GM12878 (cell line): Measurements from ENCODE around the gene PAN3. TPM values are rescaled to one million over a fixed set of nuclear protein-coding genes. Genes with fewer than 3 reads are reported as not detected.

Source experiments
- ATAC-seq: fragments of 200-7000 bp; cut with Tn5 transposase; 3 replicates; pipeline ENCODE4 v1.9.1; 2020; ENCODE audit warnings: mild to moderate bottlenecking, moderate library complexity
- BruUV-seq: library from RNA; stranded (reverse); fragments of 400-500 nt; replicated peaks from 2 replicates; lab custom pipeline; 2021; lab: Mats Ljungman, UMichigan
- CTCF ChIA-PET: fragments of 300-600 bp; sonication (Branson Sonifier 250); formaldehyde crosslinking; extraction: SDS; loops from one replicate; lab custom pipeline; 2021; ENCODE audit warnings: inconsistent platforms; lab: Yijun Ruan, JAX
- POLR2A ChIA-PET: fragments of 350-600 bp; formaldehyde crosslinking; extraction: SDS; loops from one replicate; lab custom pipeline; 2021; ENCODE audit warnings: inconsistent platforms; lab: Charles Lee
- RAD21 ChIA-PET: fragments of 300-600 bp; sonication (Branson Sonifier 250); formaldehyde crosslinking; loops from one replicate; lab custom pipeline; 2023; ENCODE audit warnings: antibody characterized with exemption; ENCODE audit not compliant: unreplicated experiment; lab: Charles Lee
- SMC1A ChIA-PET: fragments of 300-600 bp; sonication (Branson Sonifier 250); formaldehyde crosslinking; loops from one replicate; lab custom pipeline; 2023; ENCODE audit not compliant: unreplicated experiment, uncharacterized antibody; lab: Charles Lee
- DNase-seq: peaks from one replicate; pipeline ENCODE4 v3.0.0-alpha.2; 2011; ENCODE audit warnings: low read depth, low spot score
- FAIRE-seq: peaks from 3 replicates; lab custom pipeline; 2011; peaks lifted over from hg19 to GRCh38; lab: Jason Lieb, UNC
- H2AFZ ChIP-seq: 2 replicates; pipeline ENCODE4 v1.6.0; 2011; ENCODE audit warnings: low read depth, low read length, control low read depth; ENCODE audit not compliant: control insufficient read depth
- H3K27ac ChIP-seq: 2 replicates; pipeline ENCODE4 v1.5.1; 2011; ENCODE audit warnings: control low read depth; ENCODE audit not compliant: control insufficient read depth, insufficient read depth
- H3K27me3 ChIP-seq, 2 experiments: replicated peaks in 1 of 2; 2 replicates each; pipeline versions ENCODE4 v1.6.0 to v1.6.1; 2011; ENCODE audit warnings: low read length in 1 of 2; ENCODE audit not compliant: control insufficient read depth in 2 of 2, insufficient read depth in 2 of 2
- H3K36me3 ChIP-seq, 2 experiments: 2 replicates each; pipeline ENCODE4 v1.5.1; 2011; ENCODE audit warnings: low read length in 1 of 2; ENCODE audit not compliant: control insufficient read depth in 2 of 2, insufficient read depth in 2 of 2
- H3K4me1 ChIP-seq: 2 replicates; pipeline ENCODE4 v1.6.1; 2011; ENCODE audit warnings: mild to moderate bottlenecking, low read length, moderate library complexity, mixed read lengths; ENCODE audit not compliant: control insufficient read depth, insufficient read depth
- H3K4me2 ChIP-seq: 2 replicates; pipeline ENCODE4 v1.6.0; 2011; ENCODE audit warnings: control low read depth; ENCODE audit not compliant: control insufficient read depth, insufficient read depth
- H3K4me3 ChIP-seq: fragments of 200-600 bp; sonication (generic); 2 replicates; pipeline ENCODE4 v1.5.1; 2016
- H3K79me2 ChIP-seq: 2 replicates; pipeline ENCODE4 v1.6.0; 2011; ENCODE audit warnings: low read length; ENCODE audit not compliant: control insufficient read depth, insufficient read depth
- H3K9ac ChIP-seq: 2 replicates; pipeline ENCODE4 v1.8.0; 2011; ENCODE audit warnings: low read length, control low read depth, mixed read lengths; ENCODE audit not compliant: control insufficient read depth, insufficient read depth
- H3K9me3 ChIP-seq: replicated peaks from 3 replicates; pipeline ENCODE4 v1.5.1; 2011; ENCODE audit warnings: mild to moderate bottlenecking, low read length; ENCODE audit not compliant: control insufficient read depth, insufficient read depth
- H4K20me1 ChIP-seq: 2 replicates; pipeline ENCODE4 v1.6.0; 2011; ENCODE audit not compliant: control insufficient read depth, insufficient read depth
- KLF5 ChIP-seq: fragments of 450-650 bp; IDR thresholded peaks from 2 replicates; pipeline ENCODE4 v1.6.1; 2014; ENCODE audit warnings: mild to moderate bottlenecking; ENCODE audit not compliant: partially characterized antibody
- RELB ChIP-seq: fragments of 450-650 bp; IDR thresholded peaks from 2 replicates; pipeline ENCODE4 v1.6.1; 2017; ENCODE audit warnings: low read depth, mild to moderate bottlenecking, moderate library complexity
- REST ChIP-seq: IDR thresholded peaks from 2 replicates; pipeline ENCODE4 v1.6.1; 2012; ENCODE audit warnings: mild to moderate bottlenecking, low read depth, low read length
- SIX5 ChIP-seq: IDR thresholded peaks from 2 replicates; pipeline ENCODE4 v1.6.1; 2011; ENCODE audit warnings: mild to moderate bottlenecking, low read depth, low read length, moderate library complexity; ENCODE audit not compliant: severe bottlenecking
- SMAD1 ChIP-seq: fragments of 450-650 bp; IDR thresholded peaks from 2 replicates; pipeline ENCODE4 v1.6.1; 2018; ENCODE audit warnings: mild to moderate bottlenecking, low read depth; ENCODE audit not compliant: partially characterized antibody
- SPI1 ChIP-seq: IDR thresholded peaks from 2 replicates; pipeline ENCODE4 v1.6.1; 2011; ENCODE audit warnings: low read depth, mild to moderate bottlenecking, low read length, moderate library complexity, borderline replicate concordance; ENCODE audit not compliant: insufficient read depth
- SUZ12 ChIP-seq: fragments of 200-600 bp; sonication (generic); IDR thresholded peaks from one replicate; pipeline ENCODE4 v1.6.1; 2018; ENCODE audit warnings: antibody characterized with exemption, mild to moderate bottlenecking; ENCODE audit not compliant: unreplicated experiment
- ZBTB40 ChIP-seq: fragments of 450-650 bp; IDR thresholded peaks from 2 replicates; pipeline ENCODE4 v1.6.1; 2016; ENCODE audit warnings: mild to moderate bottlenecking, moderate library complexity, borderline replicate concordance
- WGBS: methylation state at CpG from one replicate; pipeline ENCODE4 v1.1.6; 2016; ENCODE audit warnings: low lambda C conversion rate; ENCODE audit not compliant: insufficient replicate concordance, insufficient coverage; ENCODE audit errors: missing lambda C conversion rate; 5-methylcytosine and 5-hydroxymethylcytosine counted together
- in situ Hi-C: fragments of 300-500 bp; cut with MboI; formaldehyde crosslinking; loops from 9 replicates; pipeline ENCODE4 v1.14.3; 2018; ENCODE audit warnings: mixed read lengths
- intact Hi-C: fragments of 100-400 bp; cut with micrococcal nuclease; formaldehyde crosslinking; loops from one replicate; pipeline ENCODE4 v1.14.2; 2022; ENCODE audit not compliant: unreplicated experiment
- polyA plus RNA-seq, 11 experiments: library from polyadenylated mRNA; depleted of rRNA in 4 of 11; unstranded in 6 of 11; stranded (reverse) in 5 of 11; fragments of >200 nt; fragmentation: Nextera tagmentation in 4 of 11; fragmentation: Illumina TruSeq in 1 of 11; extraction: Ambion mirVana in 4 of 11; extraction: Trizol in 1 of 11; gene quantifications; 1 replicate in 1 of 11; 2 replicates in 10 of 11; pipeline versions ENCODE4 v1.2.1 to v1.2.3, GENCODE V29; 2011 to 2016; ENCODE audit warnings: inconsistent platforms in 2 of 11, missing spikeins in 2 of 11, low read depth in 1 of 11
- total RNA-seq, 4 experiments: library from RNA; depleted of rRNA in 3 of 4; stranded (reverse); fragments of >200 nt in 3 of 4; fragmentation: Illumina TruSeq in 1 of 4; extraction: Trizol in 1 of 4; gene quantifications; 2 replicates each; pipeline versions ENCODE4 v1.2.1 to v1.2.3, GENCODE V29; 2013 to 2021

Gene PAN3
- total and polyA plus RNA-seq, 10 of the 15 experiments (the other 5 are each of a cell fraction or from before 2014, with no cell fraction given), result 13.0 to 33.3 (median 19.9) TPM

- TF ChIP-seq REST, result no peak
- no peak for TF ChIP-seq SIX5
- TF ChIP-seq RELB, result no peak
- no peak for TF ChIP-seq SPI1
Observed at GRCh38 chr13:28336193-28336657, 197.9 kb downstream of the PAN3 start (continued).

GRCh38 chr13:28337166-28338005, 199.0 kb downstream of the PAN3 start:
- no peaks in the 10 kb centered on the region for H3K27me3 ChIP-seq
- intact Hi-C loops (no loop called here), in situ Hi-C loops (no loop called here)
- ChIA-PET POLR2A (no interaction called here), SMC1A (no interaction called here), RAD21 (interaction anchor here (0.6 kb wide), 1 partner anchor 300 kb away, joined by 4 read pairs; no protein-coding TSS in a partner anchor), CTCF (interaction anchor here (1.2 kb wide), 1 partner anchor 14 kb away, joined by 3 read pairs; no protein-coding TSS in a partner anchor)
- no peaks in the 10 kb centered on the region for H3K4me1 ChIP-seq
- no peaks in the 10 kb centered on the region for H3K79me2 ChIP-seq
- no peaks in the 10 kb centered on the region for H4K20me1 ChIP-seq
- ATAC-seq (no peak), DNase-seq (no peak), FAIRE-seq (no peak)
- H3K9ac ChIP-seq, result no peak overlapping the region
- H3K9me3 ChIP-seq, result no peaks in the 10 kb centered on the region
- no peak overlapping the region for H2AFZ ChIP-seq
- H3K27ac ChIP-seq, result no peak overlapping the region
- H3K36me3 ChIP-seq, result no peaks in the 10 kb centered on the region
- no TSS peak for BruUV-seq
- 39% methylated on average over 4 of the region's 4 CpGs for WGBS
- no peak overlapping the region for H3K4me2 ChIP-seq
- H3K4me3 ChIP-seq, result no peak overlapping the region
- no peak for TF ChIP-seq SUZ12
- no peak for TF ChIP-seq KLF5
- no peak for TF ChIP-seq ZBTB40
- TF ChIP-seq SMAD1, result no peak
